Measurements from ENCODE around the gene PNMA8C. TPM values are rescaled to one million over a fixed set of nuclear protein-coding genes. Genes with fewer than 3 reads are reported as not detected.

Gene PNMA8C
- total and polyA plus RNA-seq, 2 experiments from 2014 or later, result 0.44 to 2.3 TPM

GRCh38 chr19:46410205-46411087 is 18.3 kb downstream of the PNMA8C start:
- H3K4me1 Mint-ChIP-seq, result peaks cover 43% of the 10 kb centered on the region
- no peak overlapping the region for H3K4me3 ChIP-seq
- peaks cover 48% of the 10 kb centered on the region for H3K27me3 Mint-ChIP-seq (ENCODE audit: insufficient read depth, low read depth, poor library complexity)
- no peak overlapping the region for H2AFZ ChIP-seq
- H3K4me3 Mint-ChIP-seq, result peak overlapping the region; percentile 47; the same call in 2 of the 3 replicates
- H3K79me2 ChIP-seq (replicated peaks; ENCODE audit: insufficient read depth), result peaks cover 28% of the 10 kb centered on the region
- TF ChIP-seq EZH2 (IDR thresholded peaks at IDR 0.05; ENCODE audit: low read depth, unreplicated experiment) (no peak), ZNF331 (CRISPR knock-in tag; IDR thresholded peaks at IDR 0.05; ENCODE audit: low read depth) (no peak), EZH2phosphoT487 (IDR thresholded peaks at IDR 0.05; ENCODE audit: unreplicated experiment) (no peak), POLR2AphosphoS5 (IDR thresholded peaks at IDR 0.05; ENCODE audit: low read depth) (no peak)
- H3K36me3 ChIP-seq (ENCODE audit: insufficient read depth), result no peaks in the 10 kb centered on the region
- H3K27me3 ChIP-seq (ENCODE audit: insufficient read depth), result peaks cover 55% of the 10 kb centered on the region
- H3F3A ChIP-seq (replicated peaks; ENCODE audit: low read depth), result peaks cover 16% of the 10 kb centered on the region; the same call in 1 of the 2 replicates
- H3K27ac Mint-ChIP-seq, result no peak overlapping the region; the same call in 1 of the 2 replicates
- H4K20me1 ChIP-seq (replicated peaks; ENCODE audit: insufficient read depth), result peaks cover 16% of the 10 kb centered on the region
- peaks cover 39% of the 10 kb centered on the region for H3K4me1 ChIP-seq (ENCODE audit: insufficient read depth)
- no peaks in the 10 kb centered on the region for H3K9me2 ChIP-seq (ENCODE audit: insufficient read depth)
- H3K27ac ChIP-seq (ENCODE audit: low read depth), result no peak overlapping the region
- ATAC-seq (no peak), DNase-seq (ENCODE audit: low spot score) (no peak)
- H3K9me3 Mint-ChIP-seq, result peaks cover 3% of the 10 kb centered on the region; the same call in 2 of the 3 replicates
- peaks cover 19% of the 10 kb centered on the region for H3K36me3 Mint-ChIP-seq (ENCODE audit: low read depth)
- H3K4me2 ChIP-seq, result no peak overlapping the region

GRCh38 chr19:46409191-46409590 is 19.5 kb downstream of the PNMA8C start:
- Histone ChIP-seq H3K9me2 (ENCODE audit: insufficient read depth) (no peaks in the 10 kb centered on the region), H3K79me2 (replicated peaks; ENCODE audit: insufficient read depth) (peaks cover 28% of the 10 kb centered on the region), H3K4me3 (no peak overlapping the region), H3K27me3 (ENCODE audit: insufficient read depth) (peaks cover 55% of the 10 kb centered on the region), H3K27ac (ENCODE audit: low read depth) (0 out of 2 replicates have a peak overlapping the region, but pooled peaks have one; percentile 50), H4K20me1 (replicated peaks; ENCODE audit: insufficient read depth) (peaks cover 16% of the 10 kb centered on the region), H3K36me3 (ENCODE audit: insufficient read depth) (no peaks in the 10 kb centered on the region), H3K4me1 (ENCODE audit: insufficient read depth) (peaks cover 31% of the 10 kb centered on the region), H3K4me2 (no peak overlapping the region), H2AFZ (no peak overlapping the region), H3F3A (replicated peaks; ENCODE audit: low read depth) (peaks cover 10% of the 10 kb centered on the region; the same call in 1 of the 2 replicates)
- Mint-ChIP-seq H3K9me3 (peaks cover 3% of the 10 kb centered on the region; the same call in 2 of the 3 replicates), H3K4me1 (peaks cover 45% of the 10 kb centered on the region), H3K36me3 (ENCODE audit: low read depth) (peaks cover 19% of the 10 kb centered on the region), H3K27me3 (ENCODE audit: insufficient read depth, low read depth, poor library complexity) (peaks cover 52% of the 10 kb centered on the region), H3K27ac (no peak overlapping the region), H3K4me3 (no peak overlapping the region)
- DNase-seq (ENCODE audit: low spot score), result no peak
- no peak for ATAC-seq
- TF ChIP-seq ZNF331 (CRISPR knock-in tag; IDR thresholded peaks at IDR 0.05; ENCODE audit: low read depth), result no peak
- TF ChIP-seq ETS1 (IDR thresholded peaks at IDR 0.05), result no peak
- no peak for TF ChIP-seq ZNF462 (CRISPR knock-in tag; IDR thresholded peaks at IDR 0.05)
- TF ChIP-seq JUNB (IDR thresholded peaks at IDR 0.05; ENCODE audit: unreplicated experiment), result no peak
- no peak for TF ChIP-seq NANOG (IDR thresholded peaks at IDR 0.05; ENCODE audit: borderline replicate concordance)
- TF ChIP-seq CTCF (conservative IDR thresholded peaks at IDR 0.05; ENCODE audit: low read depth in 2 of 2), result no peak
- no peak for TF ChIP-seq CREB1 (CRISPR knock-in tag; IDR thresholded peaks at IDR 0.05; ENCODE audit: low read depth)
- TF ChIP-seq EZH2phosphoT487 (IDR thresholded peaks at IDR 0.05; ENCODE audit: unreplicated experiment), result no peak
- TF ChIP-seq ZNF114 (CRISPR knock-in tag; IDR thresholded peaks at IDR 0.05), result no peak
- no peak for TF ChIP-seq EZH2 (IDR thresholded peaks at IDR 0.05; ENCODE audit: low read depth, unreplicated experiment)
